Progenitor cell of endocrine pancreas (in vitro differentiated cells): Measurements from ENCODE around the gene TPST2. TPM values are rescaled to one million over a fixed set of nuclear protein-coding genes. Genes with fewer than 3 reads are reported as not detected.

ENCODE experiments used
- DNase-seq: peaks from one replicate; pipeline ENCODE4 v3.0.0; 2021; ENCODE audit warnings: low spot score; ENCODE audit not compliant: unreplicated experiment
- H3K27ac Mint-ChIP-seq: 2 replicates; pipeline ENCODE4 v1.8.0; 2021; ENCODE audit warnings: mild to moderate bottlenecking, moderate library complexity, mixed read lengths
- H3K27me3 Mint-ChIP-seq: 2 replicates; pipeline ENCODE4 v1.8.0; 2021; ENCODE audit warnings: mixed read lengths
- H3K36me3 Mint-ChIP-seq: 2 replicates; pipeline ENCODE4 v1.8.0; 2022; ENCODE audit warnings: mixed read lengths; ENCODE audit not compliant: insufficient read depth
- H3K4me1 Mint-ChIP-seq: 2 replicates; pipeline ENCODE4 v1.8.0; 2021; ENCODE audit warnings: low read depth, mixed read lengths
- H3K4me3 Mint-ChIP-seq: 2 replicates; pipeline ENCODE4 v1.8.0; 2021; ENCODE audit warnings: low read depth, mild to moderate bottlenecking, moderate library complexity, mixed read lengths
- H3K9me3 Mint-ChIP-seq: 2 replicates; pipeline ENCODE4 v1.8.0; 2021; ENCODE audit warnings: low read depth, mixed read lengths
- total RNA-seq: library from RNA; stranded (reverse); gene quantifications from 2 replicates; pipeline ENCODE4 v1.2.1, GENCODE V29; 2021
- TF ChIP-seq, protein P1 (sequence below): fragments of 200-600 bp; sonication (generic); IDR thresholded peaks from one replicate; pipeline ENCODE4 v1.5.0; 2021; ENCODE audit warnings: antibody characterized with exemption, mild to moderate bottlenecking; ENCODE audit not compliant: unreplicated experiment

Gene TPST2
- total RNA-seq, 1 donor from 2014 or later = 19.1 TPM

DNA sequence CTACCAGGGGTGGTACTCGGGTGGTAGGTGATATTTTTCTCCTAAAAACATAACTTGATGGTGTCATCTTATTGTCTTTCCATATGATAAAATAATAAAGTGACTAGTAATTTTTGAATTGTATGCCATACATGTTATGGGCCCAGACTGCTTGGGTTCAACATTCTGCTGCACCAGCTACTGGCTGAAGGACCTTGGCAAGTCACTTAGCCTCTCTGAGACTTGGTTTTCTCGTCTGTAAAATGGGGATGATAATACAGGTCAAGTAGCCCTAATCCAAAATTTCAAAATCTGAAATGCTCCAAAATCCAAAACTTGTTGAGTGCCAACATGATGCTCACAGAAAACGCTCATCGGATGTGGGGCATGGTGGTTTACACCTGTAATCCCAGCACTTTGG lies 42.1 kb downstream of the TPST2 start:
- H3K4me3 Mint-ChIP-seq = no peak overlapping the region
- H3K4me1 Mint-ChIP-seq = no peaks in the 10 kb centered on the region
- TF ChIP-seq, protein P1, sequence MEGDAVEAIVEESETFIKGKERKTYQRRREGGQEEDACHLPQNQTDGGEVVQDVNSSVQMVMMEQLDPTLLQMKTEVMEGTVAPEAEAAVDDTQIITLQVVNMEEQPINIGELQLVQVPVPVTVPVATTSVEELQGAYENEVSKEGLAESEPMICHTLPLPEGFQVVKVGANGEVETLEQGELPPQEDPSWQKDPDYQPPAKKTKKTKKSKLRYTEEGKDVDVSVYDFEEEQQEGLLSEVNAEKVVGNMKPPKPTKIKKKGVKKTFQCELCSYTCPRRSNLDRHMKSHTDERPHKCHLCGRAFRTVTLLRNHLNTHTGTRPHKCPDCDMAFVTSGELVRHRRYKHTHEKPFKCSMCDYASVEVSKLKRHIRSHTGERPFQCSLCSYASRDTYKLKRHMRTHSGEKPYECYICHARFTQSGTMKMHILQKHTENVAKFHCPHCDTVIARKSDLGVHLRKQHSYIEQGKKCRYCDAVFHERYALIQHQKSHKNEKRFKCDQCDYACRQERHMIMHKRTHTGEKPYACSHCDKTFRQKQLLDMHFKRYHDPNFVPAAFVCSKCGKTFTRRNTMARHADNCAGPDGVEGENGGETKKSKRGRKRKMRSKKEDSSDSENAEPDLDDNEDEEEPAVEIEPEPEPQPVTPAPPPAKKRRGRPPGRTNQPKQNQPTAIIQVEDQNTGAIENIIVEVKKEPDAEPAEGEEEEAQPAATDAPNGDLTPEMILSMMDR = no peak
- no peak overlapping the region for H3K27ac Mint-ChIP-seq
- DNase-seq = no peak
- no peaks in the 10 kb centered on the region for H3K9me3 Mint-ChIP-seq
- H3K36me3 Mint-ChIP-seq = no peaks in the 10 kb centered on the region
- no peaks in the 10 kb centered on the region for H3K27me3 Mint-ChIP-seq

DNA sequence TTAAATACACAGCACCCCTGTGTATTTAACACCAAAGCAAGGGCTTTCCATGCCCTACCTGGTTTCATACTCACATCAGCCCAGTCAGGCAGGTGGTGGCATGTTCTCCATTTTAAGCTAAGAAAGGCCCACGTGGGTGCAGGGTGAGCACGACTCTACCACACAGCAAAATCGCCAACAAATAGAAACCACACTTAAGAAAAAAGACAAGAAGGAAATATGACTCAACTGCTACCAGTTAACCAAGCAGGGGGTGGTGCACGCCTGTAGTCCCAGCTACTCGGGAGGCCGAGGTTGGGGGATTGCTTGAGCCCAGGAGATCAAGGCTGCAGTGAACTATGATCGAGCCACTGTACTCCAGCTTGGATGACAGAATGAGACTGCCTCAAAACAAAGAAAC lies 42.5 kb downstream of the TPST2 start:
- no peaks in the 10 kb centered on the region for H3K36me3 Mint-ChIP-seq
- H3K4me3 Mint-ChIP-seq = no peak overlapping the region
- H3K27me3 Mint-ChIP-seq = no peaks in the 10 kb centered on the region
- no peaks in the 10 kb centered on the region for H3K9me3 Mint-ChIP-seq
- H3K4me1 Mint-ChIP-seq = no peaks in the 10 kb centered on the region
- no peak for DNase-seq
- H3K27ac Mint-ChIP-seq = no peak overlapping the region
- TF ChIP-seq, protein P1 = no peak

DNA sequence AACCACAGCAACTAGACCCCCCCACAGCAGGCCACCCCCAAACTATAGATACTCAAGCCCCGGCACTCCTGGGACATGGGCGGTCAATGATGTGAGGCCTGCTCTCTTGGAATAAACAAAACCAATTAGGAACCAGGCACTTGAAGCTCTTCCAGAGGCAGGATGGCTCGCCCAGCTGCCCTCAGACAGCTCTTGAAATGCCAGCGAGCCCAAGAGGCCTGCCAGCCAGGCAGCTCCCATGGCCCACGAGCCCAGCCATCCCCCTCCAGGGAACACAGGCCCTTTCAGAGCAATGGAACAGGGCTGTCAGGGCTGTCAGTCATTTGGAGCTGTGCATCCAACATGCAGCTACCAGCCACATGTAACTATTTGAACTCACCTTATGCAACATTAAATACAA lies 43.6 kb downstream of the TPST2 start:
- no peaks in the 10 kb centered on the region for H3K4me1 Mint-ChIP-seq
- TF ChIP-seq, protein P1 = no peak
- no peaks in the 10 kb centered on the region for H3K36me3 Mint-ChIP-seq
- H3K27me3 Mint-ChIP-seq = no peaks in the 10 kb centered on the region
- H3K27ac Mint-ChIP-seq = no peak overlapping the region
- no peak for DNase-seq
- no peaks in the 10 kb centered on the region for H3K9me3 Mint-ChIP-seq
- no peak overlapping the region for H3K4me3 Mint-ChIP-seq

DNA sequence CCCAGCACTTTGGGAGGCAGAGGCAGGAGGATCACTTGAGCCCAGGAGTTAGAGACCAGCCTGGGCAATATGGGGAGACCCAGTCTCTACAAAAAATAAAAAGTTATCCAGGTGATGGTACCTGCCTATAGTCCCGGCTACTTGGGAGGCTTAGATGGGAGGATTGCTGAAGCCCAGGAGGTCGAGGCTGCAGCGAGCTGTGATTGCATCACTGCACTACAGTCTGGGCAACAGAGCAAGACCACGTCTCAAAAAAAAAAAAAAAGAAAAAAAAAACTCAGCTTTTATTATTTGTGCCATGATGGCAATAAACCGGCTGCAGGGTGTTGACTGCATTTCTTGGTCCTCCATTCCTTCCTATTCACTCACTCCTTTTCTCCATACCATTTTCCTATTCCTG lies 44.1 kb downstream of the TPST2 start:
- no peaks in the 10 kb centered on the region for H3K27me3 Mint-ChIP-seq
- no peaks in the 10 kb centered on the region for H3K36me3 Mint-ChIP-seq
- no peaks in the 10 kb centered on the region for H3K9me3 Mint-ChIP-seq
- H3K27ac Mint-ChIP-seq = no peak overlapping the region
- no peaks in the 10 kb centered on the region for H3K4me1 Mint-ChIP-seq
- H3K4me3 Mint-ChIP-seq = no peak overlapping the region
- DNase-seq = no peak
- TF ChIP-seq, protein P1 = no peak

DNA sequence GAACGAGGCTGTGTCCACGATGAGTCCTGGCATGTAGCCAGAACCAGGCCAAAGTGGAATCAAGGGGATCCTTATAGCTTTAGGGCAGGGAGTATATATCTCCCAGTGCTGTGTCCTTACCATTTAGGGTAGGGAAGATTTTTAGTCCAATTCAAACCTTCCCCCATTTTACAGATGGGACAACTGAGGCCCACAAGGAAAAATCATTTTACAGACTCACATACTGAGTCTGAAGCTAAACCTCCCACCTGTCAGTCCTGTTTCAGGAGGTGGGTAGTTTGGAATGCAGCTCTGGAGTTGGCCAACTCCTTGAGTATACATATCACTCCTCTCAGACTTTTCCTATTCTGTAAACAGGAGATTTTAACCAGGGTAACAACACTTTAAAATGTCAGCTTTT lies 44.5 kb downstream of the TPST2 start:
- H3K4me1 Mint-ChIP-seq = no peaks in the 10 kb centered on the region
- H3K27me3 Mint-ChIP-seq = no peaks in the 10 kb centered on the region
- no peak for DNase-seq
- H3K4me3 Mint-ChIP-seq = no peak overlapping the region
- H3K27ac Mint-ChIP-seq = no peak overlapping the region
- no peaks in the 10 kb centered on the region for H3K36me3 Mint-ChIP-seq
- H3K9me3 Mint-ChIP-seq = no peaks in the 10 kb centered on the region
- TF ChIP-seq, protein P1 = no peak
